K562 (cell line): ENCODE measurements around the gene DCAF4L1. TPM values are rescaled to one million over a fixed set of nuclear protein-coding genes. Genes with fewer than 3 reads are reported as not detected.

Experiments used
- CTCF ChIP-seq, 3 experiments: IDR thresholded peaks in 2 of 3; conservative IDR thresholded peaks in 1 of 3; 2 replicates each; pipeline ENCODE4 v1.5.1; 2011 to 2012; ENCODE audit warnings: low read length in 3 of 3, mild to moderate bottlenecking in 3 of 3, control low read depth in 2 of 3, improper control_type of control experiment in 1 of 3, inconsistent platforms in 1 of 3, low read depth in 1 of 3, mixed read lengths in 1 of 3, moderate library complexity in 1 of 3; ENCODE audit not compliant: insufficient read depth in 2 of 3
- ELK3 ChIP-seq: fragments of 450-650 bp; formaldehyde crosslinking; IDR thresholded peaks from 2 replicates; pipeline ENCODE4 v1.4.0; 2020; ENCODE audit warnings: mild to moderate bottlenecking
- MAFG ChIP-seq: fragments of 450-650 bp; conservative IDR thresholded peaks from 2 replicates; pipeline ENCODE4 v1.6.1; 2016; ENCODE audit warnings: missing genetic modification characterization, missing compliant biosample characterization
- MAFK ChIP-seq: IDR thresholded peaks from 2 replicates; pipeline ENCODE4 v1.6.1; 2011; ENCODE audit warnings: low read length, improper control_type of control experiment
- POLR2G ChIP-seq: fragments of 200-400 bp; formaldehyde crosslinking; IDR thresholded peaks from 2 replicates; pipeline ENCODE4 v1.6.1; 2017; ENCODE audit warnings: low read depth, mild to moderate bottlenecking, antibody characterized with exemption, low read length, moderate library complexity
- POU5F1 ChIP-seq: fragments of 150-350 bp; IDR thresholded peaks from 2 replicates; pipeline ENCODE4 v1.6.1; 2014; ENCODE audit warnings: borderline replicate concordance, low read length, low read depth, mild to moderate bottlenecking; ENCODE audit not compliant: partially characterized antibody
- SMC3 ChIP-seq: conservative IDR thresholded peaks from 2 replicates; pipeline ENCODE4 v1.6.1; 2011; ENCODE audit warnings: low read depth, low read length, improper control_type of control experiment; ENCODE audit not compliant: insufficient read depth
- polyA plus RNA-seq, 8 experiments: library from polyadenylated mRNA; depleted of rRNA in 4 of 8; stranded (reverse) in 5 of 8; unstranded in 3 of 8; fragments of >200 nt; fragmentation: Nextera tagmentation in 2 of 8; fragmentation: Illumina TruSeq in 1 of 8; extraction: Ambion mirVana in 2 of 8; extraction: Trizol in 1 of 8; gene quantifications; 2 replicates each; pipeline versions ENCODE4 v1.2.1 to v1.2.3, GENCODE V29; 2011 to 2014; ENCODE audit warnings: inconsistent platforms in 1 of 8, missing spikeins in 1 of 8
- total RNA-seq, 7 experiments: library from RNA; depleted of rRNA in 6 of 7; stranded (reverse); fragments of >200 nt in 6 of 7; fragmentation: Illumina TruSeq in 2 of 7; extraction: Trizol in 2 of 7; gene quantifications; 2 replicates each; pipeline versions ENCODE4 v1.2.1 to v1.2.3, GENCODE V29; 2011 to 2021; ENCODE audit warnings: low replicate concordance in 1 of 7
- TF ChIP-seq, protein P1 (sequence below), 3 experiments: fragments of 200-800 bp in 1 of 3; fragments of 250-450 bp in 1 of 3; fragments of 450-650 bp in 1 of 3; sonication (Bioruptor Pico) in 1 of 3; sonication (Bioruptor generic) in 1 of 3; formaldehyde crosslinking in 1 of 3; IDR thresholded peaks; 2 replicates each; pipeline versions ENCODE4 v1.6.1 to v1.8.0; 2016 to 2022; ENCODE audit warnings: mild to moderate bottlenecking in 2 of 3, missing genetic modification characterization in 2 of 3, missing compliant biosample characterization in 1 of 3, moderate library complexity in 1 of 3
- TF ChIP-seq, protein P2 (sequence below): fragments of 450-650 bp; IDR thresholded peaks from 2 replicates; pipeline ENCODE4 v1.6.1; 2017; ENCODE audit warnings: antibody characterized with exemption, mild to moderate bottlenecking
- TF ChIP-seq, protein P3 (sequence below): fragments of 250-450 bp; sonication (Bioruptor Pico); IDR thresholded peaks from 2 replicates; pipeline ENCODE4 v1.8.0; 2022; ENCODE audit warnings: inconsistent platforms, mild to moderate bottlenecking, moderate library complexity, borderline replicate concordance
- TF ChIP-seq, protein P4 (sequence below): fragments of 450-650 bp; IDR thresholded peaks from 2 replicates; pipeline ENCODE4 v1.7.1; 2018; ENCODE audit warnings: mild to moderate bottlenecking, low read depth; ENCODE audit not compliant: partially characterized antibody

DCAF4L1 gene
- total and polyA plus RNA-seq, 9 of the 15 experiments (the other 6 are each of a cell fraction or from before 2014, with no cell fraction given) = 0.17 to 0.64 (median 0.36) TPM

- TF ChIP-seq, protein P1, sequence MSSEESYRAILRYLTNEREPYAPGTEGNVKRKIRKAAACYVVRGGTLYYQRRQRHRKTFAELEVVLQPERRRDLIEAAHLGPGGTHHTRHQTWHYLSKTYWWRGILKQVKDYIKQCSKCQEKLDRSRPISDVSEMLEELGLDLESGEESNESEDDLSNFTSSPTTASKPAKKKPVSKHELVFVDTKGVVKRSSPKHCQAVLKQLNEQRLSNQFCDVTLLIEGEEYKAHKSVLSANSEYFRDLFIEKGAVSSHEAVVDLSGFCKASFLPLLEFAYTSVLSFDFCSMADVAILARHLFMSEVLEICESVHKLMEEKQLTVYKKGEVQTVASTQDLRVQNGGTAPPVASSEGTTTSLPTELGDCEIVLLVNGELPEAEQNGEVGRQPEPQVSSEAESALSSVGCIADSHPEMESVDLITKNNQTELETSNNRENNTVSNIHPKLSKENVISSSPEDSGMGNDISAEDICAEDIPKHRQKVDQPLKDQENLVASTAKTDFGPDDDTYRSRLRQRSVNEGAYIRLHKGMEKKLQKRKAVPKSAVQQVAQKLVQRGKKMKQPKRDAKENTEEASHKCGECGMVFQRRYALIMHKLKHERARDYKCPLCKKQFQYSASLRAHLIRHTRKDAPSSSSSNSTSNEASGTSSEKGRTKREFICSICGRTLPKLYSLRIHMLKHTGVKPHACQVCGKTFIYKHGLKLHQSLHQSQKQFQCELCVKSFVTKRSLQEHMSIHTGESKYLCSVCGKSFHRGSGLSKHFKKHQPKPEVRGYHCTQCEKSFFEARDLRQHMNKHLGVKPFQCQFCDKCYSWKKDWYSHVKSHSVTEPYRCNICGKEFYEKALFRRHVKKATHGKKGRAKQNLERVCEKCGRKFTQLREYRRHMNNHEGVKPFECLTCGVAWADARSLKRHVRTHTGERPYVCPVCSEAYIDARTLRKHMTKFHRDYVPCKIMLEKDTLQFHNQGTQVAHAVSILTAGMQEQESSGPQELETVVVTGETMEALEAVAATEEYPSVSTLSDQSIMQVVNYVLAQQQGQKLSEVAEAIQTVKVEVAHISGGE (CRISPR knock-in tag; IDR thresholded peaks at IDR 0.05) = no peak
- TF ChIP-seq POU5F1 (no peak), CTCF (IDR thresholded peaks at IDR 0.05 in 2 of 3, conservative IDR thresholded peaks at IDR 0.05 in 1 of 3; ENCODE audit: insufficient read depth in 2 of 3, low read depth in 1 of 3, low read length in 3 of 3) (peak; percentile 58 to 81 (median 62)), POLR2G (no peak), MAFK (peak; percentile 100), ELK3 (CRISPR knock-in tag) (no peak), MAFG (tag) (peak; percentile 100), SMC3 (peak; percentile 48; the same call in 1 of the 2 replicates)
- TF ChIP-seq, protein P2, sequence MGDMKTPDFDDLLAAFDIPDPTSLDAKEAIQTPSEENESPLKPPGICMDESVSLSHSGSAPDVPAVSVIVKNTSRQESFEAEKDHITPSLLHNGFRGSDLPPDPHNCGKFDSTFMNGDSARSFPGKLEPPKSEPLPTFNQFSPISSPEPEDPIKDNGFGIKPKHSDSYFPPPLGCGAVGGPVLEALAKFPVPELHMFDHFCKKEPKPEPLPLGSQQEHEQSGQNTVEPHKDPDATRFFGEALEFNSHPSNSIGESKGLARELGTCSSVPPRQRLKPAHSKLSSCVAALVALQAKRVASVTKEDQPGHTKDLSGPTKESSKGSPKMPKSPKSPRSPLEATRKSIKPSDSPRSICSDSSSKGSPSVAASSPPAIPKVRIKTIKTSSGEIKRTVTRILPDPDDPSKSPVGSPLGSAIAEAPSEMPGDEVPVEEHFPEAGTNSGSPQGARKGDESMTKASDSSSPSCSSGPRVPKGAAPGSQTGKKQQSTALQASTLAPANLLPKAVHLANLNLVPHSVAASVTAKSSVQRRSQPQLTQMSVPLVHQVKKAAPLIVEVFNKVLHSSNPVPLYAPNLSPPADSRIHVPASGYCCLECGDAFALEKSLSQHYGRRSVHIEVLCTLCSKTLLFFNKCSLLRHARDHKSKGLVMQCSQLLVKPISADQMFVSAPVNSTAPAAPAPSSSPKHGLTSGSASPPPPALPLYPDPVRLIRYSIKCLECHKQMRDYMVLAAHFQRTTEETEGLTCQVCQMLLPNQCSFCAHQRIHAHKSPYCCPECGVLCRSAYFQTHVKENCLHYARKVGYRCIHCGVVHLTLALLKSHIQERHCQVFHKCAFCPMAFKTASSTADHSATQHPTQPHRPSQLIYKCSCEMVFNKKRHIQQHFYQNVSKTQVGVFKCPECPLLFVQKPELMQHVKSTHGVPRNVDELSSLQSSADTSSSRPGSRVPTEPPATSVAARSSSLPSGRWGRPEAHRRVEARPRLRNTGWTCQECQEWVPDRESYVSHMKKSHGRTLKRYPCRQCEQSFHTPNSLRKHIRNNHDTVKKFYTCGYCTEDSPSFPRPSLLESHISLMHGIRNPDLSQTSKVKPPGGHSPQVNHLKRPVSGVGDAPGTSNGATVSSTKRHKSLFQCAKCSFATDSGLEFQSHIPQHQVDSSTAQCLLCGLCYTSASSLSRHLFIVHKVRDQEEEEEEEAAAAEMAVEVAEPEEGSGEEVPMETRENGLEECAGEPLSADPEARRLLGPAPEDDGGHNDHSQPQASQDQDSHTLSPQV = no peak
- TF ChIP-seq, protein P3, sequence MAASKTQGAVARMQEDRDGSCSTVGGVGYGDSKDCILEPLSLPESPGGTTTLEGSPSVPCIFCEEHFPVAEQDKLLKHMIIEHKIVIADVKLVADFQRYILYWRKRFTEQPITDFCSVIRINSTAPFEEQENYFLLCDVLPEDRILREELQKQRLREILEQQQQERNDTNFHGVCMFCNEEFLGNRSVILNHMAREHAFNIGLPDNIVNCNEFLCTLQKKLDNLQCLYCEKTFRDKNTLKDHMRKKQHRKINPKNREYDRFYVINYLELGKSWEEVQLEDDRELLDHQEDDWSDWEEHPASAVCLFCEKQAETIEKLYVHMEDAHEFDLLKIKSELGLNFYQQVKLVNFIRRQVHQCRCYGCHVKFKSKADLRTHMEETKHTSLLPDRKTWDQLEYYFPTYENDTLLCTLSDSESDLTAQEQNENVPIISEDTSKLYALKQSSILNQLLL (CRISPR knock-in tag) = no peak
- TF ChIP-seq, protein P4, sequence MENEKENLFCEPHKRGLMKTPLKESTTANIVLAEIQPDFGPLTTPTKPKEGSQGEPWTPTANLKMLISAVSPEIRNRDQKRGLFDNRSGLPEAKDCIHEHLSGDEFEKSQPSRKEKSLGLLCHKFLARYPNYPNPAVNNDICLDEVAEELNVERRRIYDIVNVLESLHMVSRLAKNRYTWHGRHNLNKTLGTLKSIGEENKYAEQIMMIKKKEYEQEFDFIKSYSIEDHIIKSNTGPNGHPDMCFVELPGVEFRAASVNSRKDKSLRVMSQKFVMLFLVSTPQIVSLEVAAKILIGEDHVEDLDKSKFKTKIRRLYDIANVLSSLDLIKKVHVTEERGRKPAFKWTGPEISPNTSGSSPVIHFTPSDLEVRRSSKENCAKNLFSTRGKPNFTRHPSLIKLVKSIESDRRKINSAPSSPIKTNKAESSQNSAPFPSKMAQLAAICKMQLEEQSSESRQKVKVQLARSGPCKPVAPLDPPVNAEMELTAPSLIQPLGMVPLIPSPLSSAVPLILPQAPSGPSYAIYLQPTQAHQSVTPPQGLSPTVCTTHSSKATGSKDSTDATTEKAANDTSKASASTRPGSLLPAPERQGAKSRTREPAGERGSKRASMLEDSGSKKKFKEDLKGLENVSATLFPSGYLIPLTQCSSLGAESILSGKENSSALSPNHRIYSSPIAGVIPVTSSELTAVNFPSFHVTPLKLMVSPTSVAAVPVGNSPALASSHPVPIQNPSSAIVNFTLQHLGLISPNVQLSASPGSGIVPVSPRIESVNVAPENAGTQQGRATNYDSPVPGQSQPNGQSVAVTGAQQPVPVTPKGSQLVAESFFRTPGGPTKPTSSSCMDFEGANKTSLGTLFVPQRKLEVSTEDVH = no peak
Measured at GRCh38 chr4:41957634-41958033, 23.9 kb upstream of the DCAF4L1 start (continued).
